CD4-positive, CD25-positive, alpha-beta regulatory T cell (primary cell): ENCODE data around the gene STK4. TPM values are rescaled to one million over a fixed set of nuclear protein-coding genes. Genes with fewer than 3 reads are reported as not detected.

Experiments used
- ATAC-seq, 2 donors: fragments of 150-1000 bp; cut with Tn5 transposase; one replicate each; pipeline ENCODE4 v1.10.0; 2021; ENCODE audit warnings: low read depth in 2 of 2, moderate number of reproducible peaks in 2 of 2, moderate library complexity in 1 of 2
- DNase-seq, 3 donors: peaks; one replicate each; pipeline versions ENCODE4 v3.0.0 to v3.0.0-alpha.2; 2012 to 2022; ENCODE audit warnings: mixed read lengths in 1 of 3
- H3K27ac ChIP-seq: one replicate; pipeline ENCODE4 v1.7.0; 2013; ENCODE audit warnings: mild to moderate bottlenecking, low read length; ENCODE audit not compliant: insufficient read depth, poor library complexity, severe bottlenecking
- H3K27me3 ChIP-seq: one replicate; pipeline ENCODE4 v1.7.0; 2013; ENCODE audit warnings: low read length; ENCODE audit not compliant: control insufficient read depth, insufficient read depth
- H3K36me3 ChIP-seq: one replicate; pipeline ENCODE4 v1.7.0; 2013; ENCODE audit warnings: mild to moderate bottlenecking, low read length, moderate library complexity; ENCODE audit not compliant: control insufficient read depth, insufficient read depth
- H3K4me1 ChIP-seq: 2 replicates; pipeline ENCODE4 v1.7.0; 2013; ENCODE audit warnings: mild to moderate bottlenecking, low read length; ENCODE audit not compliant: insufficient read depth, control insufficient read depth, poor library complexity, severe bottlenecking
- H3K4me3 ChIP-seq: one replicate; pipeline ENCODE4 v1.7.0; 2013; ENCODE audit warnings: low read depth, mild to moderate bottlenecking, low read length, moderate library complexity
- H3K9me3 ChIP-seq, 2 experiments: 1 replicate in 1 of 2; 2 replicates in 1 of 2; pipeline ENCODE4 v1.7.0; 2013; ENCODE audit warnings: low read length in 2 of 2, mild to moderate bottlenecking in 1 of 2, moderate library complexity in 1 of 2; ENCODE audit not compliant: control insufficient read depth in 2 of 2
- H3K27ac Mint-ChIP-seq, 3 donors: one replicate each; pipeline ENCODE4 v1.8.0; 2020 to 2022; ENCODE audit warnings: mild to moderate bottlenecking in 3 of 3, mixed read lengths in 3 of 3, moderate library complexity in 2 of 3
- H3K27me3 Mint-ChIP-seq: one replicate; pipeline ENCODE4 v1.8.0; 2022; ENCODE audit warnings: mild to moderate bottlenecking, mixed read lengths
- H3K36me3 Mint-ChIP-seq: one replicate; pipeline ENCODE4 v1.8.0; 2020; ENCODE audit warnings: mixed read lengths
- H3K4me1 Mint-ChIP-seq, 4 donors: one replicate each; pipeline ENCODE4 v1.8.0; 2020 to 2022; ENCODE audit warnings: mixed read lengths in 4 of 4, mild to moderate bottlenecking in 1 of 4
- H3K4me3 Mint-ChIP-seq, 4 donors: one replicate each; pipeline ENCODE4 v1.8.0; 2020 to 2022; ENCODE audit warnings: mild to moderate bottlenecking in 4 of 4, mixed read lengths in 4 of 4, moderate library complexity in 3 of 4
- H3K9me3 Mint-ChIP-seq, 7 donors: one replicate each; pipeline ENCODE4 v1.8.0; 2020 to 2022; ENCODE audit warnings: mixed read lengths in 7 of 7, mild to moderate bottlenecking in 3 of 7, moderate library complexity in 2 of 7
- polyA plus RNA-seq, 4 donors: library from polyadenylated mRNA; unstranded; fragments of 300-500 nt; fragmentation: Illumina TruSeq; gene quantifications; one replicate each; pipeline ENCODE4 v1.2.3, GENCODE V29; 2021
- total RNA-seq: library from RNA; stranded (reverse); gene quantifications from one replicate; pipeline ENCODE4 v1.2.3, GENCODE V29; 2022

The STK4 gene
- total and polyA plus RNA-seq, 5 donors from 2014 or later = 211 to 375 (median 227) TPM

DNA sequence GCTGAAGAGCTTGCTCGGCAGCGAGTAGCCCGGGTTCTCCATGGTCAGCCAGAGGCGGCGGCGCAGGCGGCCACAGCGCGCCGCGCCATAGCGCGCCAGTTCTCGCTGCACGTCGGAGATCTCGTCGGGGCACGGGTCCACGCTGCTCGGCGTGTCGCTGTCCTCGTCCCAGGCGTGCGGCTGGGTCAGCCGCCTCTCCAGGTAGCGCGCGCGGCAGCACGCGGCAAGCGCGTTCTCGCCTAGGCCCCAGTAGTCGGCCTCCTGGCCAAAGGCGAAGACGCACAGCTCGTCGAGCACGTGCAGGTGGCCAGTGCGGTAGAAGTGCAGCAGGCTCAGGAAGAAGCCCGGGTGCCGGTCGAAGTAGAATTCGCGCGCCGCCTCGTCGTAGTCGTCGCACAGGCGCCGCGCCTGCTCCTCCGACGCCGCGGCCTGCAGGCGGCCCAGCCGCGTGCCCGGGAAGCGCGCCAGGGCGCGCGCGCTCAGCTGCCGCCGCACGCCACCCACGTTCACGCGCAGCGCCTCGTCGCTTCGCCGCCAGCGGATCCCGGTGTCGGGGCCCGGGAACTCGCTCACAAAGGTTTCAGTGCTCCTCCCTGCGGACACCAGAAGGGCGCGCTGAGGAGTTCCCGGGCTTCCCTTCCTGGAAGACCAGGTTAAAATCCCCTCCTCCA is 131.9 kb downstream of the STK4 start:
- peaks cover 56% of the 10 kb centered on the region for H3K27me3 Mint-ChIP-seq
- peaks cover 4 to 28% (median 10%) of the 10 kb centered on the region in 4 donors for H3K4me1 Mint-ChIP-seq
- Histone ChIP-seq H3K36me3 (no peaks in the 10 kb centered on the region), H3K27ac (no peak overlapping the region), H3K4me3 (no peak overlapping the region), H3K27me3 (peaks cover 31% of the 10 kb centered on the region), H3K9me3 (no peaks in the 10 kb centered on the region), H3K4me1 (peaks cover 19% of the 10 kb centered on the region)
- DNase-seq = peak in 2 of 3 donors; percentile 19 to 38
- ATAC-seq = no peak
- peak overlapping the region in 1 of 4 donors; percentile 52 for H3K4me3 Mint-ChIP-seq
- H3K36me3 Mint-ChIP-seq = no peaks in the 10 kb centered on the region
- no peak overlapping the region for H3K27ac Mint-ChIP-seq
- no peaks in the 10 kb centered on the region for H3K9me3 Mint-ChIP-seq

GRCh38 chr20:45100563-45101245 is 134.4 kb downstream of the STK4 start, which contains the start of gene KCNS1:
KCNS1 (minus strand) TSS chr20:45101127; CDS start chr20:45099236, 1,891 bp downstream.
- H3K9me3 Mint-ChIP-seq = no peaks in the 10 kb centered on the region
- peaks cover 16% of the 10 kb centered on the region for H3K4me1 ChIP-seq
- DNase-seq = no peak
- ATAC-seq = no peak
- no peak within 1 kb of the TSS for H3K27ac Mint-ChIP-seq
- H3K27me3 Mint-ChIP-seq = peaks cover 69% of the 10 kb centered on the region
- H3K9me3 ChIP-seq = no peaks in the 10 kb centered on the region
- no peak within 1 kb of the TSS for H3K4me3 ChIP-seq
- peaks cover 33% of the 10 kb centered on the region for H3K27me3 ChIP-seq
- no peaks in the 10 kb centered on the region for H3K36me3 Mint-ChIP-seq
- no peak within 1 kb of the TSS for H3K27ac ChIP-seq
- no peaks in the 10 kb centered on the region for H3K36me3 ChIP-seq
- peaks cover 4 to 26% (median 9%) of the 10 kb centered on the region in 4 donors for H3K4me1 Mint-ChIP-seq
- H3K4me3 Mint-ChIP-seq = peak within 1 kb of the TSS in 2 of 4 donors; percentile 54 to 63

DNA sequence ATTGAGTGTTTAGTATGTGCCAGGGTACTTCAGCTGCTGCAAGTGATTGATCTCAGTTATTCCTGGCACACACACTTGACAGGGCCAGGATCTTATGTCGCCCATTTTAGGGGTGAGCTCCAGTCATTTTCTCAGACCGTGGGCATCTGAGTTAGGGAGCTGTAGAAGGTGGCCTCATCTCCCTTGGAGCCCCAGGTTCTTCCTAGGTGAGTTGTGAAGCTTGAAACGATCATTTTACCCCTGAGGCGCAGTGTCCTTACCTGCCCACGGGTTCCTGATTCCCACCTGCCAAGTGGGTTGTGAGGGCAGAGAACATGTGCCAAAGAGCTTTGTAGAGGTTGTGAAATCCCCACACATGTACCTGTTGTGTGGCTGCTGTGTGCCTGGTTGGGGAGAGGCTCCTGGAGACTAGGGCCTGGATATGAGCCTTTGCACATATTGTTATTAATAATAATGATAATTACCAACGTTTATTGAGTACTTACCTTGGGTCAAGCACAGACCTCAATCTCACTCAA is 135.1 kb downstream of the STK4 start:
- Mint-ChIP-seq H3K9me3 (no peaks in the 10 kb centered on the region), H3K27me3 (peaks cover 69% of the 10 kb centered on the region), H3K27ac (no peak overlapping the region), H3K36me3 (no peaks in the 10 kb centered on the region), H3K4me1 (peaks cover 4 to 23% (median 5%) of the 10 kb centered on the region in 4 donors), H3K4me3 (peak overlapping the region in 1 of 4 donors; percentile 54)
- H3K4me3 ChIP-seq = no peak overlapping the region
- H3K27me3 ChIP-seq = peaks cover 33% of the 10 kb centered on the region
- no peak for ATAC-seq
- H3K9me3 ChIP-seq = no peaks in the 10 kb centered on the region
- peaks cover 16% of the 10 kb centered on the region for H3K4me1 ChIP-seq
- no peak overlapping the region for H3K27ac ChIP-seq
- DNase-seq = no peak
- no peaks in the 10 kb centered on the region for H3K36me3 ChIP-seq

DNA sequence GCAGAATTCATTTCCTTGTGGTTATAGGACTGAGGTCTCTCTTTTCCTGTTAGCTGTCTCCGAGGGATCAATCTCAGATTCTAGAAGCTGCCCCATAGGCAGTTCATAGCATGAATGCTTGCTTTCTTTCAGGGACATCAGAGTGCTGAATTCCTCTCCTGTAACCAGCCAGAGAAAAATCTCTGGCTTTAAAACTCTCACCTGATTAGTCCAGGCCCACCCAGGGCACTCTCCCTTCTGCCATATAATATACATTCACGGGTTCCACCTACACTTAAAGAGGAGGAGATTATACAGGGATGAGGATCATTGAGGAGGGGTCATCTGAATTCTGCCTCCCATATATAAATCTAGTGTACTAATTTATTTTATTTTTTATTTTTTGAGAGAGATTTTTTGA is 136.8 kb downstream of the STK4 start:
- Histone ChIP-seq H3K4me1 (peaks cover 7% of the 10 kb centered on the region), H3K36me3 (no peaks in the 10 kb centered on the region), H3K27me3 (peaks cover 33% of the 10 kb centered on the region), H3K4me3 (no peak overlapping the region), H3K27ac (no peak overlapping the region), H3K9me3 (no peaks in the 10 kb centered on the region)
- Mint-ChIP-seq H3K27ac (no peak overlapping the region), H3K36me3 (no peaks in the 10 kb centered on the region), H3K4me3 (no peak overlapping the region), H3K4me1 (peaks cover 4 to 13% (median 5%) of the 10 kb centered on the region in 4 donors), H3K27me3 (peaks cover 68% of the 10 kb centered on the region), H3K9me3 (no peaks in the 10 kb centered on the region)
- no peak for DNase-seq
- ATAC-seq = no peak

- H3K4me3 Mint-ChIP-seq = no peak overlapping the region
Observed at GRCh38 chr20:45104786-45105185, 138.5 kb downstream of the STK4 start.

GRCh38 chr20:45105317-45105716 is 139.0 kb downstream of the STK4 start:
- no peak overlapping the region for H3K4me3 ChIP-seq
- Mint-ChIP-seq H3K9me3 (no peaks in the 10 kb centered on the region), H3K27ac (no peak overlapping the region)

More at GRCh38 chr20:45104786-45105185, 138.5 kb downstream of the STK4 start:
- peaks cover 0 to 4% (median 3%) of the 10 kb centered on the region in 4 donors for H3K4me1 Mint-ChIP-seq
- H3K36me3 Mint-ChIP-seq = no peaks in the 10 kb centered on the region
- peaks cover 22% of the 10 kb centered on the region for H3K27me3 ChIP-seq
- no peak overlapping the region for H3K27ac Mint-ChIP-seq
- peaks cover 56% of the 10 kb centered on the region for H3K27me3 Mint-ChIP-seq
- H3K4me3 ChIP-seq = no peak overlapping the region
- DNase-seq = no peak
- H3K4me1 ChIP-seq = no peaks in the 10 kb centered on the region
- H3K36me3 ChIP-seq = no peaks in the 10 kb centered on the region
- no peaks in the 10 kb centered on the region for H3K9me3 ChIP-seq
- H3K27ac ChIP-seq = no peak overlapping the region
- ATAC-seq = no peak
- H3K9me3 Mint-ChIP-seq = no peaks in the 10 kb centered on the region

GRCh38 chr20:45109634-45110033 is 143.3 kb downstream of the STK4 start:
- Histone ChIP-seq H3K4me3 (no peak overlapping the region), H3K4me1 (no peaks in the 10 kb centered on the region), H3K27ac (no peak overlapping the region), H3K9me3 (no peaks in the 10 kb centered on the region), H3K36me3 (no peaks in the 10 kb centered on the region), H3K27me3 (peaks cover 1% of the 10 kb centered on the region)
- ATAC-seq (no peak), DNase-seq (no peak)
- H3K36me3 Mint-ChIP-seq = no peaks in the 10 kb centered on the region
- peaks cover 0 to 2% (median 0%) of the 10 kb centered on the region in 4 donors for H3K4me1 Mint-ChIP-seq
- no peak overlapping the region for H3K4me3 Mint-ChIP-seq
- H3K27me3 Mint-ChIP-seq = peaks cover 15% of the 10 kb centered on the region
- H3K9me3 Mint-ChIP-seq = no peaks in the 10 kb centered on the region
- H3K27ac Mint-ChIP-seq = peak overlapping the region in 1 of 3 donors; percentile 86

More at GRCh38 chr20:45105317-45105716, 139.0 kb downstream of the STK4 start:
- Mint-ChIP-seq H3K36me3 (no peaks in the 10 kb centered on the region), H3K4me1 (peaks cover 0 to 4% (median 2%) of the 10 kb centered on the region in 4 donors), H3K27me3 (peaks cover 50% of the 10 kb centered on the region), H3K4me3 (no peak overlapping the region)
- no peak overlapping the region for H3K27ac ChIP-seq
- peaks cover 17% of the 10 kb centered on the region for H3K27me3 ChIP-seq
- no peak for DNase-seq
- H3K4me1 ChIP-seq = no peaks in the 10 kb centered on the region
- ATAC-seq = no peak
- no peaks in the 10 kb centered on the region for H3K9me3 ChIP-seq
- H3K36me3 ChIP-seq = no peaks in the 10 kb centered on the region
